AG08395 (cell line): ENCODE results near the gene RASD1.
A peak's percentile ranks its signal among the peaks of the same experiment; 100 is the strongest.

Source experiments
- DNase-seq: peaks from one replicate; pipeline ENCODE4 v3.0.0; 2012; ENCODE audit warnings: mixed read lengths, low spot score

Gene RASD1, protein sequence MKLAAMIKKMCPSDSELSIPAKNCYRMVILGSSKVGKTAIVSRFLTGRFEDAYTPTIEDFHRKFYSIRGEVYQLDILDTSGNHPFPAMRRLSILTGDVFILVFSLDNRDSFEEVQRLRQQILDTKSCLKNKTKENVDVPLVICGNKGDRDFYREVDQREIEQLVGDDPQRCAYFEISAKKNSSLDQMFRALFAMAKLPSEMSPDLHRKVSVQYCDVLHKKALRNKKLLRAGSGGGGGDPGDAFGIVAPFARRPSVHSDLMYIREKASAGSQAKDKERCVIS

DNA sequence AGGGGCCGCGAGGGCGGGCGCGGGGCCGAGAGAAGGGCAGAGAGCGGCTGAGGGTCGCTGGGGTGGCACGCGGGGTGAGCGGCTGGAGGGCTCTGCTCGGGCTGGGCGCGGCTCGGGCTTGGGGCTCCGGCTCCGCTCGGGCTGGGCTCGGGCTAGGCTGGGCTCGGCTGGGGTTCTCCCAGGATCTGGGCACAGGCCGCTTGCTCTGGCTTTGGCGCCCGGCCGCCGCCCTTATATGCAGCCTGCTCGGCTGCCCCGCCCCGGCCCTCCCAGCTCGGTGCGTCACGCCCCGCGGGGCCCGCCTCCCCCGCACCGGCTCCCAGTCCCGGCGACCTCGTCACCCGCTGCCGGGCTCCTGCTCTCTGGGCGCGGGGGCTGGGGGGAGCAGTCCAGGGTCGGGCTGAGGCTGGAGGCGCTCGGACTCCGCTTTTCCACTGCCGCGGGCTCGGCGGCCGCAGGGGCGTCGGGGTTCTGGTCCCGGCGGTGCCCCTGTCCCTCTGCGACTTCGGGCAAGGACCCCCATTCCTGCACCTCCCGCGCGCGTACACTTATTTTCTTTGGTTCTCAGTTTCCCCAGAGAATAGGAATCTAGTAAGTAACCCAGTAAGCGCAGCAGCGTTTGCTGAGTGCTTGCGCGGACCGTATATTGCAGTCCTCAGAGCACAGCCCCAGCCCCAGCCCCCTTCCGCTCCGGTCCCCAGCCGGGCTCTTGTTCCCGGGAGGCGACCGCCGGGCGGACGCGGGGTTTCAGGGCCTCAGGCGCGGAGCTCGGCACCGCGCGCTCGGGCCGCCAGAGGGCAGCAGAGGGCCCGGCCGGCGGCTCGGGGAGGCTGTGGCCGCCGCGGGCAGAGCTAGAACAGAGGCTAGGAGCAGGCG lies at the start of gene RASD1:
RASD1 (minus strand) TSS at position 207 of the 876 bp plus-strand sequence. CDS start 214 bp downstream, outside the sequence.
- peak; percentile 98 for DNase-seq

DNA sequence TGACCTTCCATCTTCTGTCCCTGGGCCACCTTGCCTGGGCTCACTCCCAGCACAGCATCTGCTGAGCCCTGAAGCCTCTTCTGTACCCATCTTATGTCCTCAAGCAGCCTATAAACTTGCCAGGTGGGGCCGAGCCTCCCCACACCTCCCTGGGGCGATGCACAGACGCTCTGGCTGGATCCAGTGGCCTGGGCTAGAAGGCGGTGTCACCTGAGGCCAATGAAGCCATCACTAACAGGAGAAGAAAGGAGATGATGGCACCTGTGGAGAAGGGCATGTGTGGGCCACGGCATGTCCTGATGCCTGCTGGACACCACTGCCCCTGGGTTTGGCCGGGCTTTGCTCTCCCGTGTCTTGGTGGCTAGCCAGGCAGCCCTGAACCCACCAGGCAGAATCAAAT lies 49.8 kb upstream of the RASD1 start:
- DNase-seq: no peak

GRCh38 chr17:17545031-17545820 lies 49.0 kb upstream of the RASD1 start:
- peak; percentile 87 for DNase-seq

DNA sequence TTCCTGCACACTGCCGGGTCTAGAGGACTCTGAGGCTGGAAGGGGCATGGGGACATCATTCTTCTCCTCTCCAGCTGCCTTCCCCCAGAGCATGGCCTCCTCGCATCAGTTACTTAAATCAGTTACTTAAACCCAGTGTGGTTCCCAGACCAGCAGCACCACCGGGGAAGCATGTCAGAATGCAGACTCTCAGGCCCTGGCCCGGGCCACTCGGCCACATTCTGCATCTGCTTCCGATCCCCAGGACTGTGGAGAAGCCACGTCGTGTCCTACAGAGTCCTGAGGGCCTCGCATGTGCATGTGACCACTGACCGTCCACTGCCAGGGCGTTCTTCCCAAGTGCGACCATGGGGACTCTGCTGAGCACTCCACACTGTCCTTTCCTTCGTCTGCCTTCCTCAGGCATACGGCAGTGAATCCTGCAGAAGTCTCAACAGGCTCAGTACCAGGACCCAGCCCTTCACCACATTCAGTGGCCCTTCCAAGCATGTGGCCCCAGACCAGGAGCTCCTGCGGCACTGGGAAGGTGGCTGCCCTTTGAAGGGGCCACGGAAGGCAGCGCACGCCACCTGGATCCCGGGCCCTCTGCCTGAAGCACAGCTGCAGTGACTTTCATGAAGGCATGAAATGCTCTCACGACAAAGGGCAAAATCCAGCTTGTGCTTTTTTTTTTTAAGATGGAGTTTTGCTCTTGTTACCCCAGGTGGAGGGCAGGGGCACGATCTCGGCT lies 46.9 kb upstream of the RASD1 start:
- no peak for DNase-seq

- DNase-seq: no peak
Observed at GRCh38 chr17:17541640-17542001, 45.4 kb upstream of the RASD1 start.

DNA sequence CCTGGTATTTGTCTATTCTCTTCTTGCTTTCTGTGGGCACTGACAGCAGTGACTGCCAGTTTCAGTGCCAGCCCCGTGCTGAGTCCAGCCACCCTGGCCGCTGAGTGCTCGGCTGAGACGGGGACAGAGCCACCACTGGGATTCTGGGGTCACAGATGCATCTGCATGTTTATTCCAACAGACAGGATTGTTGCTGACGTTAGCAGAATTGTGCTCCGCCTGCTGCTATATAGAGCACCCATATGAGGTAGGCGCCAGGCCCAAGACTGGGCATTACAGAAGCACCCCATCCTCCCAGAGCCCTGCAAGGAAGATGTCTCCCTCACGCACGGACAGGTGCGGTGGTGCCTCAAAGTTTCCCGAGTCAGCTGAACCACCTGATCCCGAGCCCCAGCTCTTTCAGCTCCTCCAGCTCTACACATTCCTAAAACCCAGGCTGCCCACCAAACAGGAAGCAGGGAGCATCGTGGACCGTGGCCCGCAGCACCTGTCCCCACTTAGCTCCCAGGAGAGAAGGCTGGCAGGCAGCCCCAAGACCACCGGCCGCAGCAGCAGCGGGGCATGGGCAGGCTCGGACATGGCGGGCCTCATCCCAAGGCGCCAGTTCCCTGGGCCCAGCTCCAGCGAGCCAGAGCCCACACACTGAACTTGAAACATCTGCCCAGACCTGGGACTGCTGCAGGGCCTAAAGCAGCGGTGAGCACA lies 44.9 kb upstream of the RASD1 start:
- no peak for DNase-seq

GRCh38 chr17:17540278-17540906 lies 44.2 kb upstream of the RASD1 start:
- DNase-seq: no peak

GRCh38 chr17:17539591-17539990 lies 43.4 kb upstream of the RASD1 start:
- no peak for DNase-seq

DNA sequence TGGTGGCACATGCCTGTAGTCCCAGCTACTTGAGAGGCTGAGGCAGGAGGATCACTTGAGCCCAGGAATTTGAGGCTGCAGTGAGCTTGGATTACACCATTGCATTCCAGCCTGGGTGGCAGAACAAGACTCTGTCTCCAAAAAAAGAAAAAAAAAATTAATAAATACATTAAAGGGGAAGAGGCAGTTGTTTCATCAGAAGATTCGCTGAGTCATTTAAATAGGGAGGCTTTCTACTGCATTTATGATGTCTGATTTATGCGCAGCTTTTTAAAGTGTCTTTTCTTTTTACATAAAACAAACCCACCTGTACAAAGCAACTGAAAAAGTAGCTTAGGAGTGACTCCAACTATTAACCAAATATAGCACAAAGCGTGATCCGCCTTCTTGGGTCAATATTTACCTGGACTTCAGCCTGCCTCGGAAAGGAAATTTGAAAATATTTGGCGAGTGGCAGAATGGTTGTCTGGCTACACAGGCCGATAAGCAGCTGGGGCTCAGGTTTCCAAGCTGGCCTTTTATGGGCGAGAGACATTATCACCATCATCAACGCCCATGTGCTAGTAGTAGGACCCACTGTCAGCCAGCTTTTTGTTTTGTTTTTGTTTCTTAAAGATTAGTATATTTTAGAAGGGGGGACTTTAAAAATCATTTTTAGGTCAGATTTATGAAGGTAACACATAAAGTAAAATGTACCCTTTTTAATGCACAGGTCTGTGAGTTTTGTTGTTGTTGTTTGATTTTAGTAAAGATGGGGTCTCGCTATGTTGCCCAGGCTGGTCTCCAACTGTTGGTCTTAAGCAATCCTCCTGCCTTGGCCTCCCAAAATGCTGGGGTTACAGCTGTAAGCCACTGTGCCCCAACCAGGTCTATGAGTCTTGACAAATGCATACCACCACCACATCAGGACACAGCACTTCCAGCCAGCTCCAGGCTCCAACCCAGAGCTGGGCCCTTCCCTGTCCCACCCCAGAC lies 42.5 kb upstream of the RASD1 start:
- DNase-seq: no peak

GRCh38 chr17:17537311-17538099 lies 41.3 kb upstream of the RASD1 start:
- DNase-seq: no peak

DNA sequence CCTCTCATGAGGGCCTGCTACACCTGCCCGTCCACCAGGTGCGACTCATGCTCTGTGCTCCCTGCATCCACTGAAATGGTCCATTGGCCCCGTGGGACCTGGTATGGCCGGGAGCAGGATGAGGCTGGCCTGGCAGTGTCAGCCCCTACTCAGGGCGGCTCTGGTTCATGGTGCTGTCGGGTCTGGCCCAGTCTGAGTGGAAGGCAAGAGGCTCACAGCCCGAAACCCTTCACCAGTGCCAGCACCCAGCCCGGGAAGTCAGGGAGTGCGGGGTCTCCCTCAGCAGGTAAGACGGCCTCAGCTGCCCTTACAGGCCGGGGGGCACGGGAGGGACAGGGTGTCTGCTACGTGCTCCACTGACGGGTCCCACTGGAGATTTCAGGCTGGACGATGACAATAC lies 40.5 kb upstream of the RASD1 start:
- no peak for DNase-seq

DNA sequence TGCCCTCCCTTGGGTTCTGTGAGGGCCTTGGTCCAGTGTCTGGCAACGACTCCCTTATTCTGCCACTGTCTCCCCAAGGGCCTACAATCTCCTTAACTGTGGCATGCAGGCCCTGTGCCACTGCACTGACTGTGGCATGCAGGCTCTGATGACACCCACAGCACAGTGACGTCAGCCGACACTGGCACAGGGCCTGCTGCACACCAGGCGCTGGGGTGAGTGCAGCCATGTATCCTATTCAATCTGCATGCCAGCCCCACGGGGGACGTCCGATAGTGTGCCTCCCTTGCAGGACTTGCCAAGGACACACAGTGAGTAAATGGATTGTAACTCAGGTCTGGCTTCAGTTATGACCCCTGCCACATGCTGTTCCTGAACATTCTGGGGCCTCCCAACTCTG lies 39.8 kb upstream of the RASD1 start:
- peak; percentile 88 for DNase-seq

GRCh38 chr17:17533901-17534441 lies 37.8 kb upstream of the RASD1 start:
- no peak for DNase-seq

- DNase-seq: no peak
Observed at GRCh38 chr17:17532991-17533390, 36.8 kb upstream of the RASD1 start.

GRCh38 chr17:17531156-17531555 lies 35.0 kb upstream of the RASD1 start:
- DNase-seq: no peak

DNA sequence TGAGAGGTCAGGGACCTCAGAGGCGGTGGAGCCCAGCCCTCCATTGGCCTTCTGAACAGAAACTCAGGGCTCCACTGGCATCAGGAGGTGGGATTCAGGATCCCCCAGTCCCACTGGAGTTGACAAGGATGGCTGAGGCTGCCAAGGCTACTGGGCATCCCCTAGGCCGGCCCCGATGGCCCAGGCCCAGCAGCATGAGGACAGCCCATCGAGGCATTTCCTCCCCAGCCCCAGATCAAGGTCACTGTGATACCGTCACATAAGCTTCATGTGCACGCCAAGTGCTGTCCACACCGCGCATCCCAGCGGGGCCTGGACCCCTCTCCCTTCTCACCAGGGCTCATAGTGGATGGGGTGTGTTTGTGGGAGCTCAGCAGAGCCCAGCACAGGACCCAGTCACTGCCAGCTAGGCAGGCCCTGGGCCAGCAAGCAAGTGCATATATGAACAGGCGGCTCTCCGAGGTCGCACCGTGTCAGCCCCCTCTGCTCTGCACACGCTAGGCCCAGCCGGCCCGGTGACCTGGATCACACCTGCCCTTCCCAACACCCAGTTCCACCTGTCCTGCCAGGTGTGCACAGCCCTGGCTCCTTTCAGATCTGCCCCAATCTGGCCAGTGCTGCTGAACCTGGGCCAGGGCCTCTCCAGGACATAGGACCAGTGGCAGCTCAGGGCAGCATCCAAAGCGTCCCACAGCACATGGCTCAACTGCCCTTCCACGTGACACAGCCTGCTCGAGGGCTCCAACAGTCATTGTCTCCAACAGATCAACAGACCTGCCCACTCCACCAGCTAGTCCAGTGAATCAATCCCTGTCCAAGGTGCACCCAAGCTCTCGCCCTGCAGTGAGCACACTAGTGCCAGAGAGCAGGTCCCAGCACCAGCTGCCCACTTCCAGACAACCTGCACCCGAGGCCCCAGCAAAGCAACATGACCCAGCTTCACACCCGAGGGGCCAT lies 32.8 kb upstream of the RASD1 start:
- DNase-seq: no peak

GRCh38 chr17:17527956-17528500 lies 31.8 kb upstream of the RASD1 start:
- DNase-seq: no peak
